IMR-90 (cell line): Measurements from ENCODE around the gene SV2B. TPM values are rescaled to one million over a fixed set of nuclear protein-coding genes. Genes with fewer than 3 reads are reported as not detected.

Experiments
- ATAC-seq: fragments of 200-7000 bp; cut with Tn5 transposase; 2 replicates; pipeline ENCODE4 v1.9.1; 2020; ENCODE audit warnings: low read depth, mild to moderate bottlenecking, moderate library complexity
- BruUV-seq: library from RNA; stranded (reverse); fragments of 400-500 nt; replicated peaks from 2 replicates; lab custom pipeline; 2021; lab: Mats Ljungman, UMichigan
- CTCF ChIA-PET: fragments of 300-600 bp; formaldehyde crosslinking; extraction: SDS; loops from one replicate; lab custom pipeline; 2021; ENCODE audit warnings: antibody characterized with exemption; lab: Yijun Ruan, JAX
- POLR2A ChIA-PET: fragments of 300-600 bp; sonication (Branson Sonifier 250); formaldehyde crosslinking; loops from one replicate; lab custom pipeline; 2022; ENCODE audit warnings: antibody characterized with exemption; ENCODE audit not compliant: unreplicated experiment; lab: Charles Lee
- DNase-seq: peaks from one replicate; pipeline ENCODE4 v3.0.0; 2013
- H2AFZ ChIP-seq: replicated peaks from 2 replicates; pipeline ENCODE3; 2013; ENCODE audit warnings: low read length, mild to moderate bottlenecking; ENCODE audit not compliant: poor library complexity
- H2AK5ac ChIP-seq: 2 replicates; pipeline ENCODE4 v1.6.1; 2013; ENCODE audit warnings: low read depth, low read length, inconsistent platforms
- H2AK9ac ChIP-seq: replicated peaks from 2 replicates; pipeline ENCODE3; 2013; ENCODE audit warnings: mild to moderate bottlenecking, low read depth, low read length, moderate library complexity; ENCODE audit not compliant: poor library complexity
- H2BK120ac ChIP-seq: 2 replicates; pipeline ENCODE4 v1.6.1; 2013; ENCODE audit warnings: low read depth, low read length, inconsistent platforms
- H2BK15ac ChIP-seq: 3 replicates; pipeline ENCODE4 v1.6.1; 2013; ENCODE audit warnings: low read depth, low read length, inconsistent platforms
- H2BK20ac ChIP-seq: 2 replicates; pipeline ENCODE4 v1.6.1; 2013; ENCODE audit warnings: low read depth, mild to moderate bottlenecking, inconsistent platforms, low read length, moderate library complexity
- H2BK5ac ChIP-seq: 2 replicates; pipeline ENCODE4 v1.6.1; 2013; ENCODE audit warnings: mild to moderate bottlenecking, low read depth, low read length, inconsistent platforms; ENCODE audit not compliant: poor library complexity, severe bottlenecking
- H3K14ac ChIP-seq: replicated peaks from 2 replicates; pipeline ENCODE4 v1.6.1; 2013; ENCODE audit warnings: low read depth, low read length, inconsistent platforms
- H3K18ac ChIP-seq: 2 replicates; pipeline ENCODE4 v1.6.1; 2013; ENCODE audit warnings: low read depth, low read length, control low read depth
- H3K23ac ChIP-seq: 2 replicates; pipeline ENCODE4 v1.6.1; 2013; ENCODE audit warnings: low read depth, low read length, inconsistent platforms
- H3K27ac ChIP-seq: 2 replicates; pipeline ENCODE4 v1.5.1; 2013; ENCODE audit warnings: mild to moderate bottlenecking, control low read depth, low read length; ENCODE audit not compliant: insufficient read depth
- H3K27me3 ChIP-seq: 2 replicates; pipeline ENCODE4 v1.6.1; 2013; ENCODE audit warnings: low read length; ENCODE audit not compliant: control insufficient read depth, insufficient read depth
- H3K36me3 ChIP-seq: 2 replicates; pipeline ENCODE4 v1.6.1; 2013; ENCODE audit warnings: low read length, mixed read lengths; ENCODE audit not compliant: control insufficient read depth, insufficient read depth
- H3K4ac ChIP-seq: 2 replicates; pipeline ENCODE4 v1.6.1; 2013; ENCODE audit warnings: low read depth, low read length, inconsistent platforms
- H3K4me1 ChIP-seq: 2 replicates; pipeline ENCODE4 v1.6.1; 2013; ENCODE audit warnings: low read length, mixed read lengths; ENCODE audit not compliant: control insufficient read depth, insufficient read depth
- H3K4me2 ChIP-seq: 2 replicates; pipeline ENCODE4 v1.6.1; 2013; ENCODE audit warnings: low read depth, mild to moderate bottlenecking, control low read depth, low read length, moderate library complexity
- H3K4me3 ChIP-seq: 2 replicates; pipeline ENCODE4 v1.5.1; 2013; ENCODE audit warnings: low read depth, mild to moderate bottlenecking, control low read depth, low read length, moderate library complexity; ENCODE audit not compliant: insufficient read depth
- H3K56ac ChIP-seq: 2 replicates; pipeline ENCODE4 v1.6.1; 2013; ENCODE audit warnings: low read length, inconsistent platforms; ENCODE audit not compliant: insufficient read depth; ENCODE audit errors: extremely low read depth
- H3K79me1 ChIP-seq, 2 experiments: 2 replicates each; pipeline ENCODE4 v1.6.1; 2013; ENCODE audit warnings: low read length in 2 of 2, inconsistent platforms in 1 of 2, low read depth in 1 of 2
- H3K9ac ChIP-seq: 2 replicates; pipeline ENCODE4 v1.6.1; 2013; ENCODE audit warnings: low read depth, low read length, control low read depth
- H3K9me1 ChIP-seq: 2 replicates; pipeline ENCODE4 v1.6.1; 2013; ENCODE audit warnings: low read length, inconsistent platforms; ENCODE audit not compliant: insufficient read depth
- H3K9me3 ChIP-seq: 2 replicates; pipeline ENCODE4 v1.6.1; 2013; ENCODE audit warnings: low read length; ENCODE audit not compliant: control insufficient read depth, insufficient read depth
- H4K20me1 ChIP-seq: 2 replicates; pipeline ENCODE4 v1.6.1; 2013; ENCODE audit warnings: low read length, inconsistent platforms; ENCODE audit not compliant: insufficient read depth
- H4K5ac ChIP-seq: 2 replicates; pipeline ENCODE4 v1.6.1; 2013; ENCODE audit warnings: mild to moderate bottlenecking, low read depth, low read length, control low read depth
- H4K8ac ChIP-seq, 2 experiments: 2 replicates each; pipeline ENCODE4 v1.6.1; 2013; ENCODE audit warnings: low read depth in 2 of 2, low read length in 2 of 2, control low read depth in 1 of 2, inconsistent platforms in 1 of 2
- H4K91ac ChIP-seq: 2 replicates; pipeline ENCODE4 v1.6.1; 2013; ENCODE audit warnings: low read depth, low read length, inconsistent platforms; ENCODE audit not compliant: insufficient read depth
- FOS ChIP-seq: fragments of 150-350 bp; IDR thresholded peaks from 2 replicates; pipeline ENCODE4 v1.6.1; 2016; ENCODE audit warnings: low read depth, low read length
- MAZ ChIP-seq: IDR thresholded peaks from 2 replicates; pipeline ENCODE4 v1.6.1; 2012; ENCODE audit warnings: low read depth, mild to moderate bottlenecking, low read length, improper control_type of control experiment, moderate library complexity, borderline replicate concordance
- MXI1 ChIP-seq: IDR thresholded peaks from 2 replicates; pipeline ENCODE4 v1.6.1; 2012; ENCODE audit warnings: low read depth, mild to moderate bottlenecking, low read length, moderate library complexity, borderline replicate concordance
- NFE2L2 ChIP-seq: fragments of 150-350 bp; IDR thresholded peaks from 2 replicates; pipeline ENCODE4 v1.6.1; 2016; ENCODE audit warnings: low read depth, mild to moderate bottlenecking, low read length
- POLR2A ChIP-seq: IDR thresholded peaks from 2 replicates; pipeline ENCODE4 v1.6.1; 2012; ENCODE audit warnings: mild to moderate bottlenecking, low read depth, low read length
- RAD21 ChIP-seq: IDR thresholded peaks from 2 replicates; pipeline ENCODE4 v1.6.1; 2012; ENCODE audit warnings: low read length, improper control_type of control experiment
- RCOR1 ChIP-seq: IDR thresholded peaks from 2 replicates; pipeline ENCODE4 v1.6.1; 2012; ENCODE audit warnings: mild to moderate bottlenecking, low read length, improper control_type of control experiment; ENCODE audit not compliant: insufficient replicate concordance
- WGBS, 2 experiments: methylation state at CpG; one replicate each; pipeline versions ENCODE4 v1.1.5 to v1.1.7; 2013; ENCODE audit warnings: missing lambda C conversion rate in 2 of 2; ENCODE audit not compliant: insufficient read length in 1 of 2; ENCODE audit errors: extremely low coverage in 2 of 2; 5-methylcytosine and 5-hydroxymethylcytosine counted together
- dilution Hi-C: fragments of 300-500 bp; cut with HindIII; formaldehyde crosslinking; loops from one replicate; pipeline ENCODE4 v1.14.3; 2018; ENCODE audit warnings: low sequenced_read_pairs; ENCODE audit not compliant: unreplicated experiment
- in situ Hi-C: fragments of 300-500 bp; cut with MboI; formaldehyde crosslinking; loops from 3 replicates; pipeline ENCODE4 v1.14.3; 2019; ENCODE audit warnings: low sequenced_read_pairs, inconsistent platforms, mixed read lengths
- intact Hi-C: fragments of 100-400 bp; cut with micrococcal nuclease; formaldehyde crosslinking; loops from 2 replicates; pipeline ENCODE4 v1.10.0; 2022
- polyA plus RNA-seq, 3 experiments: library from polyadenylated mRNA; depleted of rRNA; stranded (reverse); fragments of >200 nt; gene quantifications; 2 replicates each; pipeline ENCODE4 v1.2.3, GENCODE V29; 2012; ENCODE audit warnings: low replicate concordance in 1 of 3
- total RNA-seq: library from RNA; depleted of rRNA; stranded (reverse); fragments of >200 nt; gene quantifications from 2 replicates; pipeline ENCODE4 v1.2.3, GENCODE V29; 2012
- TF ChIP-seq, protein P1 (sequence below): fragments of 150-350 bp; IDR thresholded peaks from 2 replicates; pipeline ENCODE4 v1.6.1; 2017; ENCODE audit warnings: mild to moderate bottlenecking, antibody characterized with exemption, low read length, low read depth

Gene SV2B
- total and polyA plus RNA-seq, 2 of the 4 experiments (the other 2 are of a cell fraction): not detected

- Histone ChIP-seq H4K5ac (no peak overlapping the region), H3K14ac (no peak overlapping the region), H3K18ac (no peak overlapping the region), H3K9me3 (no peaks in the 10 kb centered on the region), H4K8ac (no peak overlapping the region), H4K91ac (no peak overlapping the region), H3K56ac (no peak overlapping the region), H3K4me2 (no peak overlapping the region), H3K27me3 (no peaks in the 10 kb centered on the region), H3K9ac (no peak overlapping the region), H3K23ac (no peak overlapping the region), H2AFZ (no peak overlapping the region), H3K9me1 (no peaks in the 10 kb centered on the region), H3K4ac (no peak overlapping the region), H4K20me1 (no peaks in the 10 kb centered on the region), H3K27ac (no peak overlapping the region), H2AK9ac (no peak overlapping the region), H2AK5ac (no peak overlapping the region), H3K36me3 (no peaks in the 10 kb centered on the region), H2BK15ac (no peak overlapping the region), H3K79me1 (no peaks in the 10 kb centered on the region), H2BK120ac (no peak overlapping the region), H2BK20ac (no peak overlapping the region), H3K4me1 (no peaks in the 10 kb centered on the region), H3K4me3 (no peak overlapping the region), H2BK5ac (no peak overlapping the region)
- ChIA-PET POLR2A (no interaction called here), CTCF (no interaction called here)
- no TSS peak for BruUV-seq
- intact Hi-C loops: no loop called here
- no peak for TF ChIP-seq FOS
- TF ChIP-seq MAZ: no peak
- no peak for TF ChIP-seq MXI1
- TF ChIP-seq RAD21: no peak
- TF ChIP-seq POLR2A: no peak
- TF ChIP-seq RCOR1: no peak
- TF ChIP-seq, protein P1, sequence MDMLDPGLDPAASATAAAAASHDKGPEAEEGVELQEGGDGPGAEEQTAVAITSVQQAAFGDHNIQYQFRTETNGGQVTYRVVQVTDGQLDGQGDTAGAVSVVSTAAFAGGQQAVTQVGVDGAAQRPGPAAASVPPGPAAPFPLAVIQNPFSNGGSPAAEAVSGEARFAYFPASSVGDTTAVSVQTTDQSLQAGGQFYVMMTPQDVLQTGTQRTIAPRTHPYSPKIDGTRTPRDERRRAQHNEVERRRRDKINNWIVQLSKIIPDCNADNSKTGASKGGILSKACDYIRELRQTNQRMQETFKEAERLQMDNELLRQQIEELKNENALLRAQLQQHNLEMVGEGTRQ: no peak
- no peak for TF ChIP-seq NFE2L2
- 80% methylated on average over 1 of the region's 6 CpGs; no CpG with 5 or more reads in 1 of the 2 experiments for WGBS, 2 experiments
- dilution Hi-C loops: no loop called here
- in situ Hi-C loops: no loop called here
- ATAC-seq: no peak
- DNase-seq: peak; percentile 26
Measured at GRCh38 chr15:91186904-91187656, 87.0 kb downstream of the SV2B start.
